Cardiac septum (tissue), 1 donor: Measurements from ENCODE around the gene MOGAT1. TPM values are rescaled to one million over a fixed set of nuclear protein-coding genes. Genes with fewer than 3 reads are reported as not detected.
"Not testable (repeated sequence)": the region's sequence is repeated elsewhere in the genome, so short reads cannot be mapped to it uniquely, and the experiment has no call there.

Experiments used
- DNase-seq: peaks from one replicate; pipeline ENCODE4 v3.0.0-alpha.2; 2020; ENCODE audit warnings: low spot score
- intact Hi-C: fragments of 100-400 bp; cut with DNase I; formaldehyde crosslinking; loops from one replicate; pipeline ENCODE4 v1.14.0; 2022
- total RNA-seq: library from RNA; stranded (reverse); fragmentation: NEBNext Ultra II Directional; extraction: Animal tissue kit (Norgen Biotek cat#: 25700); gene quantifications from one replicate; pipeline ENCODE4 v1.2.1, GENCODE V29; 2021
- donor health status: DM: no; HTN: no; CAD: no.

MOGAT1 gene
- total RNA-seq, 1 donor from 2014 or later, result 0.24 TPM

- intact Hi-C loops, result no loop called here
- no peak for DNase-seq
Observed at GRCh38 chr2:222669353-222669752, 2.1 kb upstream of the MOGAT1 start.

GRCh38 chr2:222670191-222671038 is 1.0 kb upstream of the MOGAT1 start:
- no peak for DNase-seq
- intact Hi-C loops, result no loop called here

GRCh38 chr2:222672068-222672401 is 577 bp downstream of the MOGAT1 start:
- intact Hi-C loops, result no loop called here
- no peak for DNase-seq

- intact Hi-C loops, result no loop called here
- no peak for DNase-seq
Observed at GRCh38 chr2:222673273-222673672, 1.8 kb downstream of the MOGAT1 start.

GRCh38 chr2:222673883-222674282 is 2.4 kb downstream of the MOGAT1 start:
- intact Hi-C loops, result no loop called here
- DNase-seq, result no peak

- DNase-seq, result no peak
Observed at GRCh38 chr2:222677981-222678380, 6.5 kb downstream of the MOGAT1 start.

GRCh38 chr2:222683805-222684204 is 12.3 kb downstream of the MOGAT1 start:
- DNase-seq, result no peak
- intact Hi-C loops, result no loop called here

More at GRCh38 chr2:222677981-222678380, 6.5 kb downstream of the MOGAT1 start:
- intact Hi-C loops, result no loop called here

GRCh38 chr2:222686086-222686750 is 14.8 kb downstream of the MOGAT1 start:
- DNase-seq, result no peak
- intact Hi-C loops, result no loop called here

GRCh38 chr2:222688917-222689316 is 17.5 kb downstream of the MOGAT1 start:
- DNase-seq, result no peak
- intact Hi-C loops, result no loop called here

GRCh38 chr2:222689322-222689721 is 17.9 kb downstream of the MOGAT1 start:
- intact Hi-C loops, result no loop called here
- DNase-seq, result no peak

- intact Hi-C loops, result loop anchor here (5.0 kb wide), 1 partner anchor 212 kb away; no protein-coding TSS in a partner anchor
- DNase-seq, result no peak
Observed at GRCh38 chr2:222690564-222691200, 19.2 kb downstream of the MOGAT1 start.

GRCh38 chr2:222693413-222693812 is 22.0 kb downstream of the MOGAT1 start:
- intact Hi-C loops, result loop anchor here (5.0 kb wide), 1 partner anchor 209 kb away; no protein-coding TSS in a partner anchor
- not testable (repeated sequence) for DNase-seq

GRCh38 chr2:222693837-222694236 is 22.4 kb downstream of the MOGAT1 start:
- intact Hi-C loops, result loop anchor here (5.0 kb wide), 1 partner anchor 208 kb away; no protein-coding TSS in a partner anchor
- no peak for DNase-seq

GRCh38 chr2:222698276-222698675 is 26.8 kb downstream of the MOGAT1 start:
- intact Hi-C loops, result no loop called here
- no peak for DNase-seq

- intact Hi-C loops, result no loop called here
- DNase-seq, result no peak
Observed at GRCh38 chr2:222701233-222701632, 29.8 kb downstream of the MOGAT1 start.

- intact Hi-C loops, result no loop called here
- DNase-seq, result no peak
Observed at GRCh38 chr2:222701721-222702131, 30.3 kb downstream of the MOGAT1 start.

GRCh38 chr2:222703091-222703490 is 31.6 kb downstream of the MOGAT1 start:
- intact Hi-C loops, result no loop called here

GRCh38 chr2:222703886-222704285 is 32.4 kb downstream of the MOGAT1 start:
- DNase-seq, result no peak
- intact Hi-C loops, result no loop called here

More at GRCh38 chr2:222703091-222703490, 31.6 kb downstream of the MOGAT1 start:
- no peak for DNase-seq

GRCh38 chr2:222706616-222707015 is 35.2 kb downstream of the MOGAT1 start:
- intact Hi-C loops, result loop anchor here (5.0 kb wide), 1 partner anchor 86 kb away; no protein-coding TSS in a partner anchor

GRCh38 chr2:222707102-222707688 is 35.7 kb downstream of the MOGAT1 start:
- intact Hi-C loops, result loop anchor here (5.0 kb wide), 1 partner anchor 85 kb away; no protein-coding TSS in a partner anchor

More at GRCh38 chr2:222706616-222707015, 35.2 kb downstream of the MOGAT1 start:
- no peak for DNase-seq

More at GRCh38 chr2:222707102-222707688, 35.7 kb downstream of the MOGAT1 start:
- DNase-seq, result no peak
